ENCODE measurements around the gene SLC35F2. TPM values are rescaled to one million over a fixed set of nuclear protein-coding genes. Genes with fewer than 3 reads are reported as not detected.
A peak's percentile ranks its signal among the peaks of the same experiment; 100 is the strongest.

The SLC35F2 gene
- polyA plus RNA-seq, 1 of the 3 experiments (the other 2 are of a cell fraction): 12.4 TPM

GRCh38 chr11:107824668-107825369 is 33.8 kb downstream of the SLC35F2 start:
- 87% methylated on average over 5 of the region's 5 CpGs for WGBS (ENCODE audit: low lambda C conversion rate)
- Histone ChIP-seq H3K27me3 (ENCODE audit: insufficient read depth) (no peaks in the 10 kb centered on the region), H3K27ac (ENCODE audit: low read depth in 2 of 2, low read length in 1 of 2) (no peak overlapping the region), H3K9ac (no peak overlapping the region), H3K4me2 (no peak overlapping the region), H3F3A (replicated peaks; ENCODE audit: insufficient read depth) (peaks cover 5% of the 10 kb centered on the region), H3K79me2 (ENCODE audit: insufficient read depth) (peaks cover 5% of the 10 kb centered on the region; the same call in 1 of the 2 replicates), H3K9me2 (no peaks in the 10 kb centered on the region), H3K36me3 (replicated peaks in 1 of 2; ENCODE audit: control insufficient read depth in 1 of 2, insufficient read depth in 2 of 2, low read length in 1 of 2) (no peaks in the 10 kb centered on the region), H2AFZ (ENCODE audit: low read depth) (no peak overlapping the region), H3K9me3 (no peaks in the 10 kb centered on the region), H3K4me3 (ENCODE audit: low read depth in 2 of 2, low read length in 1 of 2) (no peak overlapping the region), H4K20me1 (ENCODE audit: insufficient read depth) (no peaks in the 10 kb centered on the region), H3K4me1 (ENCODE audit: control insufficient read depth in 1 of 2, insufficient read depth in 2 of 2, low read depth in 1 of 2, low read length in 1 of 2) (peaks cover 2 to 10% of the 10 kb centered on the region in 2 experiments; a peak in 2 of 4 replicates)
- TF ChIP-seq MXI1 (IDR thresholded peaks at IDR 0.05; ENCODE audit: low read depth, low read length) (no peak), TCF12 (IDR thresholded peaks at IDR 0.05) (peak; percentile 52; the same call in 1 of the 2 replicates)
- ChIA-PET POLR2A (no interaction called here), CTCF (no interaction called here)
- DNase-seq: no peak

GRCh38 chr11:107821199-107821927 is 37.2 kb downstream of the SLC35F2 start:
- Histone ChIP-seq H3K9me2 (no peaks in the 10 kb centered on the region), H4K20me1 (ENCODE audit: insufficient read depth) (no peaks in the 10 kb centered on the region), H3F3A (replicated peaks; ENCODE audit: insufficient read depth) (peaks cover 11% of the 10 kb centered on the region), H3K9me3 (no peaks in the 10 kb centered on the region), H3K27me3 (ENCODE audit: insufficient read depth) (no peaks in the 10 kb centered on the region), H3K36me3 (replicated peaks in 1 of 2; ENCODE audit: control insufficient read depth in 1 of 2, insufficient read depth in 2 of 2, low read length in 1 of 2) (no peaks in the 10 kb centered on the region), H3K9ac (no peak overlapping the region), H3K4me2 (peak overlapping the region; percentile 1; the same call in 1 of the 2 replicates), H3K4me1 (ENCODE audit: control insufficient read depth in 1 of 2, insufficient read depth in 2 of 2, low read depth in 1 of 2, low read length in 1 of 2) (peaks cover 2 to 10% of the 10 kb centered on the region in 2 experiments; a peak in 2 of 4 replicates), H3K27ac (ENCODE audit: low read depth in 2 of 2, low read length in 1 of 2) (peak overlapping the region; percentile 8 to 21; a peak in 2 of 4 replicates), H3K79me2 (ENCODE audit: insufficient read depth) (peaks cover 6% of the 10 kb centered on the region; the same call in 1 of the 2 replicates), H2AFZ (ENCODE audit: low read depth) (peak overlapping the region; percentile 36), H3K4me3 (ENCODE audit: low read depth in 2 of 2, low read length in 1 of 2) (no peak overlapping the region; a peak in 1 of 4 replicates)
- DNase-seq: no peak
- 56% methylated on average over 3 of the region's 3 CpGs for WGBS (ENCODE audit: low lambda C conversion rate)
- ChIA-PET POLR2A (no interaction called here), CTCF (interaction anchor here (0.7 to 1.7 kb wide), 5 partner anchors 8 to 258 kb away, joined by 3 to 4 read pairs (median 3); no protein-coding TSS in a partner anchor)
- TF ChIP-seq FOSL2 (IDR thresholded peaks at IDR 0.05; ENCODE audit: borderline replicate concordance, low read depth) (no peak), YY1 (IDR thresholded peaks at IDR 0.05; ENCODE audit: low read depth) (no peak), USF2 (IDR thresholded peaks at IDR 0.05; ENCODE audit: borderline replicate concordance, low read depth, low read length) (no peak), NFIC (IDR thresholded peaks at IDR 0.05; ENCODE audit: borderline replicate concordance) (peak; percentile 14; the same call in 1 of the 2 replicates)

GRCh38 chr11:107819361-107820014 is 39.1 kb downstream of the SLC35F2 start:
- no peaks in the 10 kb centered on the region for H3K9me2 ChIP-seq
- no peak overlapping the region for H3K4me3 ChIP-seq (ENCODE audit: low read depth in 2 of 2, low read length in 1 of 2)
- peak overlapping the region; percentile 29; the same call in 1 of the 2 replicates for H3K4me2 ChIP-seq
- H3K9ac ChIP-seq: no peak overlapping the region
- ChIA-PET CTCF (no interaction called here), POLR2A (no interaction called here)
- H3K9me3 ChIP-seq: no peaks in the 10 kb centered on the region
- peak overlapping the region in 1 of 2 experiments; percentile 56; a peak in 2 of 4 replicates for H3K27ac ChIP-seq (ENCODE audit: low read depth in 2 of 2, low read length in 1 of 2)
- TF ChIP-seq NFIC (IDR thresholded peaks at IDR 0.05; ENCODE audit: borderline replicate concordance): no peak
- peak; percentile 28; the same call in 1 of the 2 replicates for TF ChIP-seq JUND (IDR thresholded peaks at IDR 0.05)
- no peak for TF ChIP-seq PBX3 (IDR thresholded peaks at IDR 0.05)
- TF ChIP-seq FOSL2 (IDR thresholded peaks at IDR 0.05; ENCODE audit: borderline replicate concordance, low read depth): peak; percentile 31; the same call in 1 of the 2 replicates
- TF ChIP-seq RCOR1 (IDR thresholded peaks at IDR 0.05; ENCODE audit: low read length): no peak
- no peak for TF ChIP-seq EZH2phosphoT487 (IDR thresholded peaks at IDR 0.05; ENCODE audit: borderline replicate concordance, low read depth)
- TF ChIP-seq TEAD4 (IDR thresholded peaks at IDR 0.05; ENCODE audit: borderline replicate concordance, insufficient read depth): no peak
- no peak for TF ChIP-seq ELF1 (IDR thresholded peaks at IDR 0.05)
- no peak for TF ChIP-seq FOXJ3 (CRISPR knock-in tag; IDR thresholded peaks at IDR 0.05)
- no peak for TF ChIP-seq TCF12 (IDR thresholded peaks at IDR 0.05)
- H3F3A ChIP-seq (replicated peaks; ENCODE audit: insufficient read depth): peaks cover 11% of the 10 kb centered on the region
- H3K79me2 ChIP-seq (ENCODE audit: insufficient read depth): peaks cover 8% of the 10 kb centered on the region; the same call in 1 of the 2 replicates
- WGBS (ENCODE audit: low lambda C conversion rate): 71% methylated on average over 4 of the region's 5 CpGs
- H2AFZ ChIP-seq (ENCODE audit: low read depth): no peak overlapping the region
- H3K36me3 ChIP-seq (replicated peaks in 1 of 2; ENCODE audit: control insufficient read depth in 1 of 2, insufficient read depth in 2 of 2, low read length in 1 of 2): no peaks in the 10 kb centered on the region
- no peaks in the 10 kb centered on the region for H4K20me1 ChIP-seq (ENCODE audit: insufficient read depth)
- H3K27me3 ChIP-seq (ENCODE audit: insufficient read depth): no peaks in the 10 kb centered on the region
- H3K4me1 ChIP-seq (ENCODE audit: control insufficient read depth in 1 of 2, insufficient read depth in 2 of 2, low read depth in 1 of 2, low read length in 1 of 2): peaks cover 2 to 10% of the 10 kb centered on the region in 2 experiments; a peak in 2 of 4 replicates
- DNase-seq: no peak
